ENCODE data around the gene FAM50B.

- TF ChIP-seq CTCF (IDR thresholded peaks at IDR 0.05) (peak in 2 of 3 experiments; percentile 25 to 37), POLR2AphosphoS5 (IDR thresholded peaks at IDR 0.05) (no peak), POLR2A (IDR thresholded peaks at IDR 0.05; ENCODE audit: low read depth) (no peak), EP300 (IDR thresholded peaks at IDR 0.05) (no peak)
Measured at GRCh38 chr6:3885262-3886036, 36.3 kb downstream of the FAM50B start.
